ENCODE data around the gene STXBP5L.
"Not testable (repeated sequence)": the region's sequence is repeated elsewhere in the genome, so short reads cannot be mapped to it uniquely, and the experiment has no call there.

STXBP5L gene

DNA sequence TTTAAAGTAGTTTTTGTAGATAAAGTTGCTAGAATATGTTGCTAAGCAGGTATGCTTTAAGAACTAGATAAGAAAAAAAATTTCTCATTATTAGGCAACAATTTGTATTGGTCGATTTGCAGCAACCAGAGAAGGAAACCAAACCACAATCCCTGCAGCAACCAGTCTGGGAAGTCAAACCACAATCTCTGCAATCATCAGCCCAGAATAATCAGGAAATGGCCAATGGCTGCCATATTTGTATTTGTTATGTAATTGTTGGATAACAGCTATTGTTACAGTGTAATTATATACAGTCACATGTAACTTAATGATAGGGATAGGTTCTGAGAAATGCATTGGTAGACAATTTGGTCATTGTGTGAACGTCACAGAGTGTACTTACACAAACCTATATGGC lies 23.6 kb downstream of the STXBP5L start:
- no peak overlapping the region for H3K27ac Mint-ChIP-seq
- H3K36me3 Mint-ChIP-seq (ENCODE audit: low read depth) = no peaks in the 10 kb centered on the region
- no peaks in the 10 kb centered on the region for H3K4me1 Mint-ChIP-seq (ENCODE audit: low read depth)
- H3K4me3 Mint-ChIP-seq = no peak overlapping the region
- H3K9me3 Mint-ChIP-seq = peaks cover 8% of the 10 kb centered on the region
- H3K27me3 Mint-ChIP-seq (ENCODE audit: low read depth) = no peaks in the 10 kb centered on the region

DNA sequence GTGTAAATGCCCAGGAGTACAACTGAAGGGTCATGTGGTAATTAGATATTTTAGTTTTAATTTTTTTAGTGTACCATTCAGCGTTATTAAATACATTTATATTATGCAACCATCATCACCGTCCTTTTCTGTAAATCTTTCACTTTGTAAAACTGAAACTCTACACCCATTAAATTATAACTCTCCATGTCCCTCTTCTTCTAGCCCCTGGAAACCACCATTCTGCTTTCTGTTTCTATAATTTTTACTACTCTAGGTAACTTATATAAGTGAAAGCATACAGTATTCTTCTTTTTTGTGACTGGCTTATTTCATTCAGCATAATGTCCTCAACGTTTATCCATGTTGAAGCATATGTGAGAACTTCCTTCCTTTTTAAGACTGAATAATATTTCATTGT lies 48.1 kb downstream of the STXBP5L start:
- H3K4me3 Mint-ChIP-seq = no peak overlapping the region
- no peaks in the 10 kb centered on the region for H3K4me1 Mint-ChIP-seq (ENCODE audit: low read depth)
- no peaks in the 10 kb centered on the region for H3K36me3 Mint-ChIP-seq (ENCODE audit: low read depth)
- H3K27ac Mint-ChIP-seq = no peak overlapping the region
- H3K9me3 Mint-ChIP-seq = peaks cover 13% of the 10 kb centered on the region
- no peaks in the 10 kb centered on the region for H3K27me3 Mint-ChIP-seq (ENCODE audit: low read depth)

DNA sequence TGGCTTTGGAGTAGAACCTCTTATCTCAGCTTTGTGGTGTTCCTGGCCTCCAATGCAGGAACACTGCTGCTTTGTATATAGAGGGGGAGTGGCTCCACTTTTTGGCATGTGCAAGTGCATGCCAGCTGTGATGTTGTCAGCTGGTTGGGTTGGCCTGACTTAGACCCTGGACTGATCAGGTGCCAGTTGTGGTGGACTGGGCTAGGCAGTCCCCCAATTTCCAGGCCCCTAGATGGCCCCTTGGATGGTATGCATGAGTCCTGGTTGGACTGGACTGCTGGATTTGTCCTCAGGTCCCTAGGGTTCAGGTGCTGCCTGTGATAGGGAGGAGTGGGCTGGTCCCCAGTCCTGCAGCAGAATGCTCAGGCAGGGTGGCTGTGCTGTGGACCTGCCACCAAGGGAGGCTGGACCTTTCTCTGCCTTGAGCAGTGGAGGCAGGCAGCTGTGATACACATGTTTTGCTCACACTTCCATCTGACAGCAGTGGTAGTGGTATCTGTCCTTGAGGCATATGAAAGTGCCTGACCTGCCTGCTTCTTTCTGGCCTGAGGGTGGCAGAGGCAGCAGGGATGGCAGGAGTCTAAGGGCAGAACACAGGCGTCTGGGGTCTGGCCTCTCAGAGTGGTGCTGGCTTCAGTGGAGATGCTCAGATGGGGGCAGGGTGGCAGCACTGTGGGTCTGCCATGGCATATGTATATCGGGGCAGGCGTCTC lies 74.8 kb downstream of the STXBP5L start:
- Mint-ChIP-seq H3K27me3 (ENCODE audit: low read depth) (no peaks in the 10 kb centered on the region), H3K9me3 (peaks cover 11% of the 10 kb centered on the region), H3K4me1 (ENCODE audit: low read depth) (no peaks in the 10 kb centered on the region), H3K36me3 (ENCODE audit: low read depth) (no peaks in the 10 kb centered on the region), H3K27ac (no peak overlapping the region), H3K4me3 (no peak overlapping the region)

DNA sequence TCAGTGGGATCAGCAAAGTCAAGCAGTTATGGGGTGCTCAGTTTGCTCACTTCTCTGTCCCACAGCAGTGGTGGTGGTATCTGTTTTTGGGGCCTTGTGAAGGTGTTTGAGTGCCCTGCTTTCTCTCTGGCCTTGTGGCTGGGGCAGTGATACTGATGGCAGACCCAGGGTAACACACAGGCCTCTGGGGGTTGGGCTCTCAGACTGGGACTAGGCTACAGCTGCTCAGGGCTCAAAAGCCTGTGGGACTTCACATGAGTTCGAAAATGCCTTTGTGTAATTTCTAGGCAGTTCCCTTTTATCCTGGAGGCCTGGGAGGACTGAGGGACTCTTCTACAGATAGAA lies 75.3 kb downstream of the STXBP5L start:
- no peaks in the 10 kb centered on the region for H3K36me3 Mint-ChIP-seq (ENCODE audit: low read depth)
- H3K27ac Mint-ChIP-seq = no peak overlapping the region
- H3K4me1 Mint-ChIP-seq (ENCODE audit: low read depth) = no peaks in the 10 kb centered on the region
- H3K27me3 Mint-ChIP-seq (ENCODE audit: low read depth) = no peaks in the 10 kb centered on the region
- H3K9me3 Mint-ChIP-seq = peaks cover 11% of the 10 kb centered on the region
- H3K4me3 Mint-ChIP-seq = no peak overlapping the region

DNA sequence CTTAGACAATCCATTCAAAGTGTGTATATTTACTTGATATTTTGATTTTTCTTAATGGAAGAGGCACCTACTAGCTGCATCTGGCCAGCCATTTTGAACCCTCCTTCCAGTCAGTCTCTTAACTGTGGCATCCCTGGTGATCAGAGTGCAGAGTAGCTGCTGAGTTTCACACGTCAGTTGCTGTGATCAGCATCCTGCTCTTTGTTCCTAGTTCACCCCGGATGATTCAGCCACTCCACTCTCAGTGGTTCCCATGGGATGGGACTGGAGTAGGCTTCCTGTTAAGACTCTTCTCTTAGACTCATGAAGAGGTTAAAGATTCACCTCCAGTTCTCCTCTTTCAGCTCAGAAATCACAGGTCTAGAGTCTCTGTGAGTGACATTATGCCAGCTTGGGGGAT lies 75.8 kb downstream of the STXBP5L start:
- no peak overlapping the region for H3K4me3 Mint-ChIP-seq
- H3K9me3 Mint-ChIP-seq = peaks cover 11% of the 10 kb centered on the region
- no peaks in the 10 kb centered on the region for H3K4me1 Mint-ChIP-seq (ENCODE audit: low read depth)
- no peaks in the 10 kb centered on the region for H3K36me3 Mint-ChIP-seq (ENCODE audit: low read depth)
- no peak overlapping the region for H3K27ac Mint-ChIP-seq
- H3K27me3 Mint-ChIP-seq (ENCODE audit: low read depth) = no peaks in the 10 kb centered on the region

DNA sequence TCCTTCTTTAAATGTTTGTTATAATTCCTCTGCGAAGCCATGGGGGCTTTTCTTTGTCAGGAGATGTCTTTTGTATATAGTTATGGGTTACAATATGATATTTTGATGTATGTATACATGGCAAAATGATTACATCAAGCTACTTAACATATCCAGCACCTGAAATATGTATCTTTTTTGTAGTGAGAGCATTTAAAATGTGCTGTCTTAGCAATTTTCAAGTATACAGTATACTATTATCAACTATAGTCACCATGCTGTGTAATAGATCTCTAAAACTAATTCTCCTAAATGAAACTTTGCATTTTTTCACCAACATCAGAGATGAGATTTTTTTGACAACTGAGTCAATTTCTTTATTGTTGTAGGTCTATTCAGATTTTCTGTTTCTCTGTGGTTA lies 77.2 kb downstream of the STXBP5L start:
- no peak overlapping the region for H3K4me3 Mint-ChIP-seq
- H3K27ac Mint-ChIP-seq = no peak overlapping the region
- no peaks in the 10 kb centered on the region for H3K27me3 Mint-ChIP-seq (ENCODE audit: low read depth)
- H3K36me3 Mint-ChIP-seq (ENCODE audit: low read depth) = no peaks in the 10 kb centered on the region
- H3K9me3 Mint-ChIP-seq = peaks cover 8% of the 10 kb centered on the region
- no peaks in the 10 kb centered on the region for H3K4me1 Mint-ChIP-seq (ENCODE audit: low read depth)

DNA sequence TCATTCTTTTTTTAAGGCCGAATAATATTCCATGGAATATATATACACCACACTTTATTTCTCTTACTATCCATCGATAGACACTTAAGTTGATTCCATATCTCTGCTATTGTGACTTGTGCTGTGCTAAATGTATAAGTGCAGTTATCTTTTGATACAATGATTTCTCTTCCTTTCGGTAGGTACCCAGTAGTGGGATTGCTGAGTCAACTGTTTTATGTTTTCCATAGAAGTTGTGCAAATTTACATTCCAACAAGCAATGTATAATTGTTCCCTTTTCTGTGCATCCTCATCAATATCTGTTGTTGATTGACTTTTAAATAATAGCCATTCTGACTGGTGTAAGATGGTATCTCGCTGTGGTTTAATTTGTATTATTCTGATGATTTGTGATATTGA lies 81.0 kb downstream of the STXBP5L start:
- Mint-ChIP-seq H3K27me3 (ENCODE audit: low read depth) (no peaks in the 10 kb centered on the region), H3K4me3 (no peak overlapping the region), H3K27ac (no peak overlapping the region), H3K9me3 (peaks cover 6% of the 10 kb centered on the region), H3K36me3 (ENCODE audit: low read depth) (no peaks in the 10 kb centered on the region), H3K4me1 (ENCODE audit: low read depth) (no peaks in the 10 kb centered on the region)

DNA sequence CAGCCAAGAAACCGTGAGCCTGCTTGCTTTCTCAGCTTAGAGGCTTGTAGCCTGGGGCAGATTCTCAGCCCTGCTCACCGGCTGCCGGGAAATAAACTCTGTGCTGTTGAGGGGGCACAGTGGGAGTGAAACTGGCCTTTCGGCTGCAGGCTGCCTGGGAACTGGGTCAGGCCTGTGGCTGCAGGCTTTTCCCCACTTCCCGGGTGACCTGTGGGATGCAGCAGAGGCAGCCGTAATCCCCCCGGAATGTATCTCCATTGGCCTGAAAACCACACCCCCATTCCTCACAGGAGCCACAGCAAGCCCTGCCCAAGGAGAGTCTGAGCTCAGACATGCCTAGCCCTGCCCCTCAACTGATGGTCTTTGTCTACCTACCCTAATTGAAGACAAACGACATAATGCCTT lies 110.9 kb downstream of the STXBP5L start:
- Mint-ChIP-seq H3K9me3 (peaks cover 11% of the 10 kb centered on the region), H3K36me3 (ENCODE audit: low read depth) (no peaks in the 10 kb centered on the region), H3K4me3 (no peak overlapping the region), H3K27me3 (ENCODE audit: low read depth) (no peaks in the 10 kb centered on the region), H3K27ac (no peak overlapping the region), H3K4me1 (ENCODE audit: low read depth) (no peaks in the 10 kb centered on the region)

DNA sequence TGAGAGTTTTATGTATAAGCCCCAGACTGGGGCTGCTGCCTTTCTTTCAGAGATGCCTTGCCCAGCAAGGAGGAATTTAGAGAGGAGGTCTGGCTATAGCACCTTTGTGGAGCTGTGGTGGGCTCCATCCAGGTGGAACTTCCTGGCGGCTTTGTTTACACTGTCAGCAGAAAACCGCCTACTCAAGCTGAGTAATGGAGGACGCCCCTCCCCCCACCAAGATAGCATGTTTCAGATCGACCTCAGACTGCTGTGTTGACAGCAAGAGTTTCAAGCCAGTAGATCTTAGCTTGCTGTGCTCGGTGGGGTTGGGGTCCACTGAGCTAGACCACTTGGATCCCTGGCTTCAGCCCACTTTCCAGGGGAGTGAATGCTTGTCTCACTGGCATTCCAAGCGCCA lies 155.6 kb downstream of the STXBP5L start:
- H3K36me3 Mint-ChIP-seq (ENCODE audit: low read depth) = no peaks in the 10 kb centered on the region
- H3K9me3 Mint-ChIP-seq = no peaks in the 10 kb centered on the region
- no peak overlapping the region for H3K4me3 Mint-ChIP-seq
- H3K27me3 Mint-ChIP-seq (ENCODE audit: low read depth) = no peaks in the 10 kb centered on the region
- no peak overlapping the region for H3K27ac Mint-ChIP-seq
- H3K4me1 Mint-ChIP-seq (ENCODE audit: low read depth) = no peaks in the 10 kb centered on the region

DNA sequence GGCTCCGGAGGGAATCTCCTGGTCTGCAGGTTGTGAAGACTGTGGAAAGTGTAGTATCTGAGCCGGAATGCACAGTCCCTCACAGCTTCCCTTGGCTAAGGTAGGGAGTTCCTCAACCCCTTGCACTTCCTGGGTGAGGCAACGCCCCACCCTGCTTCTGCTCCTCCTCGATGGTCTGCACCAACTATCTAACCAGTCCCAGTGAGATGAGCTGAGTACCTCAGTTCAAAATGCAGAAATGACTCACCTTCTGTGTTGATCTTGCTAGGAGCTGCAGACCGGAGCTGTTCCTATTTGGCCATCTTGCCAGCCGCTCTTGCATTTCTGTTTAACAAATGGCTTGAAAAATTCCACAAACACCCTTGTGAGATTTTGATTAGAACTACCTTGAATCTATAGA lies 156.1 kb downstream of the STXBP5L start:
- H3K4me3 Mint-ChIP-seq = no peak overlapping the region
- H3K4me1 Mint-ChIP-seq (ENCODE audit: low read depth) = no peaks in the 10 kb centered on the region
- no peaks in the 10 kb centered on the region for H3K27me3 Mint-ChIP-seq (ENCODE audit: low read depth)
- no peak overlapping the region for H3K27ac Mint-ChIP-seq
- no peaks in the 10 kb centered on the region for H3K36me3 Mint-ChIP-seq (ENCODE audit: low read depth)
- no peaks in the 10 kb centered on the region for H3K9me3 Mint-ChIP-seq

DNA sequence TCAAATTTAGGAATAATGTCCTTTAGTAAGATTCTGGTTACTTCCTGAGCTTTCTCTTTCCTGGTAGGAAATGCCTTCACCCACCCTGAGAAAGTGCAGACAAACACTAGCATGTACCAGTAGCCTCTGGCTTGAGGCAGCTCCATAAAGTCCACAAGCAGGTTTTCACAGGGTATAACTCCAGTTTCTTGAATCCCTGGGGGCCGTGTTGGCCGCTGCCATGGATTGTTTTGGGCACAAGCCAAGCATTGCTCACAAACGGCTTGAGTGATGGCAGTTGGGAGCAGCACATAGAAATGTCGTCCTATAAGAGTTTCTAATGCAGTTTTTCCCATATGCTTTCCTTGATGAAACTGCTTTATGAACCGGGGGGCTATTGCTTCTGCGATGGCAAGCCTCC lies 164.1 kb downstream of the STXBP5L start:
- no peaks in the 10 kb centered on the region for H3K27me3 Mint-ChIP-seq (ENCODE audit: low read depth)
- no peak overlapping the region for H3K27ac Mint-ChIP-seq
- peaks cover 7% of the 10 kb centered on the region for H3K9me3 Mint-ChIP-seq
- H3K4me1 Mint-ChIP-seq (ENCODE audit: low read depth) = peaks cover 3% of the 10 kb centered on the region
- no peaks in the 10 kb centered on the region for H3K36me3 Mint-ChIP-seq (ENCODE audit: low read depth)
- no peak overlapping the region for H3K4me3 Mint-ChIP-seq

DNA sequence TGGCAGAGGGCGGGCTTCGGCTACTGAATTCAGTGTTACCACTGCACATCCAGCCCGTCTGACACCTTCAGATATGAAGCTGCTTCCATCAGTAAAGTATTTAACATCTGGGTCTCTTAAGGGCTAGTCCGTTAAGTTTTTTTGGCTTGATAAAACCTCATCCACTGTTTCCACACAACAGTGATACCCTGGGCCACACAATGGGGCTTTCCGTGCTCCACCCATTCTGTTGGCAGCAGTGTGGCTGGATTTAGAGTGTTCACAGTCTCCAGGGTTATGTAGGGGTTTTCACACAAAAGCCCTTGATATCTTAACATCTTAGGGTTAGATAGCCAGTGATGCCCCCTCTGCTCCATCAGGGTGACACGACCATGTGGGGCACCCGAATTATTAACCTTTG lies 165.0 kb downstream of the STXBP5L start:
- Mint-ChIP-seq H3K9me3 (peaks cover 7% of the 10 kb centered on the region), H3K36me3 (ENCODE audit: low read depth) (no peaks in the 10 kb centered on the region), H3K4me3 (no peak overlapping the region)

DNA sequence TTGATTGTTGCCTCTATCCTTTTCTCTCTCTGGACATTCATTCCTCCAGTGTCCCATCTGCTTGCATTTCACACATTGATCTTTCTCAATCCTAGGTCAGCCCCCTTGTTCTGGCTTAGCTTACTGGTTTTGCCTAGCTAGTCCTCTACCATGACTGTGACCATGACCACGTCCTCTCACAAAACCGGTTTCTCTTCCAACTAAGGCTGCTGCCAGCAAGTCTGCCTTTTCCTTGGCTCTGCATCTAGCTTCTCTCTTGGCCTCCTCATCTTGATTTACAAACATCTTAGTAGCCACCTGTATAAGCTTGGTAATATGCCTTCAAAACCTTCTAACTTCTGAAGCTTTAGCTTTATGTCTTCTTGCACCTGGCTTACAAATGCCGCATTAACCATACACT lies 167.2 kb downstream of the STXBP5L start:
- Mint-ChIP-seq H3K4me1 (ENCODE audit: low read depth) (peaks cover 3% of the 10 kb centered on the region), H3K27ac (no peak overlapping the region), H3K9me3 (peaks cover 7% of the 10 kb centered on the region), H3K27me3 (ENCODE audit: low read depth) (no peaks in the 10 kb centered on the region), H3K36me3 (ENCODE audit: low read depth) (no peaks in the 10 kb centered on the region), H3K4me3 (no peak overlapping the region)

More for the DNA sequence above, 165.0 kb downstream of the STXBP5L start:
- Mint-ChIP-seq H3K27ac (no peak overlapping the region), H3K4me1 (ENCODE audit: low read depth) (peaks cover 3% of the 10 kb centered on the region), H3K27me3 (ENCODE audit: low read depth) (no peaks in the 10 kb centered on the region)

DNA sequence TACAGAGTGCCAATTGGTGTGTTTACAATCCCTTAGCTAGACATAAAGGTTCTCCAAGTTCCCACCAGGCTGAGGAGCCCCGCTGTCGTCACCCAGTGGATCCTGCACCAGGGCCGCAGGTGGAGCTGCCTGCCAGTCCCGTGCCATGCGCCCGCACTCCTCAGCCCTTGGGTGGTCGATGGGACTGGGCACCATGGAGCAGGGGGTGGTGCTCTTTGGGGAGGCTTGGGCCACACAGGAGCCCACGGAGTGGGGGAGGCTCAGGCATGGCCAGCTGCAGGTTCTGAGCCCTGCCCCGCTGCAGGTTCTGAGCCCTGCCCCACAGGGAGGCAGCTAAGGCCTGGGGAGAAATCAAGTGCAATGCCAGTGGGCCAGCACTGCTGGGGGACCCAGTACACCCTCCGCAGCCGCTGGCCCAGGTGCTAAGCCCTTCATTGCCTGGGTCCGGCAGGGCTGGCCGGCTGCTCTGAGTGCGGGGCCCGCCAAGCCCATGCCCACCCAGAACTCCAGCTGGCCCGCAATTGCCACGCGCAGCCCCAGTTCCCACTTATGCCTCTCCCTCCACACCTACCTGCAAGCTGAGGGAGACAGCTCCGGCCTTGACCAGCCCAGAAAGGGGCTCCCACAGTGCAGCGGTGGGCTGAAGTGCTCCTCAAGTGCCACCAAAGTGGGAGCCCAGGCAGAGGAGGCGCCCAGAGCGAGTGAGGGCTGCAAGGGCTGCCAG lies 170.5 kb downstream of the STXBP5L start:
- H3K4me1 Mint-ChIP-seq (ENCODE audit: low read depth); H3K27me3 Mint-ChIP-seq (ENCODE audit: low read depth); H3K4me3 Mint-ChIP-seq; H3K9me3 Mint-ChIP-seq; H3K27ac Mint-ChIP-seq; H3K36me3 Mint-ChIP-seq (ENCODE audit: low read depth): not testable (repeated sequence)

DNA sequence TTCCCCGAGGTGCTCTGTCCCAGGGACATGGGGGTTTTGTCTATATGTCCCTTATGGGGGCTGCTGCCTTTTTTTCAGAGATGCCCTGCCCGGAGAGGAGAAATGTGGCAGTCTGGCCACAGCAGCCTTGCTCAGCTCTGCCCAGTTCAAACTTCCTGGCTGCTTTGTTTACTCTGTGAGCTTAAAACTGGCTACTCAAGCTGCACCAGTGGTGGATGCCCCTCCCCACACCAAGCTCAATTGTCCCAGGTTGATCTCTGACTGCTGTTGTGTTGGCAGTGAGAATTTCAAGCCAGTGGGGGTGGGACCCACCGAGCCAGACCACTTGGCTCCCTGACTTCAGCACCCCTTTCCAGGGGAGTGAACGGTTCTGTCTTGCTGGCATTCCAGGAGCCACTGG lies 188.9 kb downstream of the STXBP5L start:
- peaks cover 31% of the 10 kb centered on the region for H3K9me3 Mint-ChIP-seq

More for the DNA sequence above, 188.9 kb downstream of the STXBP5L start:
- H3K27me3 Mint-ChIP-seq (ENCODE audit: low read depth) = no peaks in the 10 kb centered on the region
- H3K4me1 Mint-ChIP-seq (ENCODE audit: low read depth) = no peaks in the 10 kb centered on the region
- H3K27ac Mint-ChIP-seq = no peak overlapping the region
- no peak overlapping the region for H3K4me3 Mint-ChIP-seq
- no peaks in the 10 kb centered on the region for H3K36me3 Mint-ChIP-seq (ENCODE audit: low read depth)
